HFFc6 (cell line): ENCODE measurements around the gene MYMK. TPM values are rescaled to one million over a fixed set of nuclear protein-coding genes. Genes with fewer than 3 reads are reported as not detected.

ENCODE experiments used
- DNase-seq: peaks from one replicate; pipeline ENCODE4 v3.0.0-alpha.2; 2018
- H3K27ac Mint-ChIP-seq: 2 replicates; pipeline ENCODE4 v1.8.0; 2020; ENCODE audit warnings: mild to moderate bottlenecking, mixed read lengths
- H3K27me3 Mint-ChIP-seq: 2 replicates; pipeline ENCODE4 v1.8.0; 2021; ENCODE audit warnings: mild to moderate bottlenecking, moderate library complexity, mixed read lengths; ENCODE audit not compliant: insufficient read depth
- H3K36me3 Mint-ChIP-seq: 2 replicates; pipeline ENCODE4 v1.8.0; 2021; ENCODE audit warnings: low read depth, mixed read lengths
- H3K4me1 Mint-ChIP-seq: 2 replicates; pipeline ENCODE4 v1.8.0; 2020; ENCODE audit warnings: low read depth, mixed read lengths
- H3K4me3 Mint-ChIP-seq: 2 replicates; pipeline ENCODE4 v1.8.0; 2020; ENCODE audit warnings: mild to moderate bottlenecking, moderate library complexity, mixed read lengths
- H3K9me3 Mint-ChIP-seq: 2 replicates; pipeline ENCODE4 v1.8.0; 2020; ENCODE audit warnings: mild to moderate bottlenecking, mixed read lengths
- CTCF ChIP-seq: fragments of 200-600 bp; sonication (generic); IDR thresholded peaks from 2 replicates; pipeline ENCODE4 v1.5.0; 2021; ENCODE audit warnings: antibody characterized with exemption, mild to moderate bottlenecking
- total RNA-seq, 6 experiments: library from RNA; stranded (reverse); fragmentation: NEBNext Ultra II Directional; extraction: Animal tissue kit (Norgen Biotek cat#: 25700); gene quantifications; 2 replicates in 1 of 6; 3 replicates in 5 of 6; pipeline ENCODE4 v1.2.3, GENCODE V29; 2021

The MYMK gene
- total RNA-seq, 6 experiments from 2014 or later, result not detected

- Mint-ChIP-seq H3K27me3 (peaks cover 25% of the 10 kb centered on the region), H3K36me3 (no peaks in the 10 kb centered on the region), H3K9me3 (no peaks in the 10 kb centered on the region), H3K27ac (no peak overlapping the region), H3K4me3 (no peak overlapping the region), H3K4me1 (no peaks in the 10 kb centered on the region)
- no peak for TF ChIP-seq CTCF
- no peak for DNase-seq
These were observed 9.0 kb downstream of the MYMK start for GRCh38 chr9:133515615-133516255.

- Mint-ChIP-seq H3K27me3 (peaks cover 22% of the 10 kb centered on the region), H3K4me3 (no peak overlapping the region), H3K4me1 (no peaks in the 10 kb centered on the region), H3K9me3 (no peaks in the 10 kb centered on the region), H3K36me3 (no peaks in the 10 kb centered on the region), H3K27ac (no peak overlapping the region)
- no peak for DNase-seq
- TF ChIP-seq CTCF, result no peak
These were observed 9.5 kb downstream of the MYMK start for GRCh38 chr9:133515240-133515610.

GRCh38 chr9:133514460-133515239, 10.1 kb downstream of the MYMK start:
- Mint-ChIP-seq H3K4me3 (no peak overlapping the region), H3K36me3 (no peaks in the 10 kb centered on the region), H3K27me3 (peaks cover 23% of the 10 kb centered on the region), H3K27ac (no peak overlapping the region), H3K9me3 (no peaks in the 10 kb centered on the region), H3K4me1 (peaks cover 3% of the 10 kb centered on the region)
- DNase-seq, result no peak
- TF ChIP-seq CTCF, result no peak

GRCh38 chr9:133513214-133514100, 11.3 kb downstream of the MYMK start:
- Mint-ChIP-seq H3K27ac (no peak overlapping the region), H3K36me3 (no peaks in the 10 kb centered on the region), H3K27me3 (peaks cover 17% of the 10 kb centered on the region), H3K9me3 (no peaks in the 10 kb centered on the region), H3K4me1 (peaks cover 10% of the 10 kb centered on the region), H3K4me3 (no peak overlapping the region)
- TF ChIP-seq CTCF, result no peak
- DNase-seq, result no peak

- no peak overlapping the region for H3K27ac Mint-ChIP-seq
- H3K36me3 Mint-ChIP-seq, result no peaks in the 10 kb centered on the region
- H3K4me1 Mint-ChIP-seq, result peaks cover 10% of the 10 kb centered on the region
These were observed 12.2 kb downstream of the MYMK start for GRCh38 chr9:133512253-133513213.

More at GRCh38 chr9:133512253-133513213, 12.2 kb downstream of the MYMK start:
- TF ChIP-seq CTCF, result no peak
- Mint-ChIP-seq H3K4me3 (no peak overlapping the region), H3K9me3 (no peaks in the 10 kb centered on the region), H3K27me3 (peaks cover 10% of the 10 kb centered on the region)
- DNase-seq, result no peak
